GM06990 (cell line): ENCODE results near the gene CCDC148.

ENCODE experiments used
- DNase-seq: peaks from one replicate; pipeline ENCODE4 v3.0.0-alpha.2; 2011; ENCODE audit not compliant: insufficient read length; ENCODE audit errors: extremely low read depth
- H3K27me3 ChIP-seq: replicated peaks from 2 replicates; pipeline ENCODE4 v1.6.0; 2011; ENCODE audit warnings: low read length; ENCODE audit not compliant: control insufficient read depth, insufficient read depth
- H3K36me3 ChIP-seq: 2 replicates; pipeline ENCODE4 v1.5.1; 2011; ENCODE audit warnings: low read length; ENCODE audit not compliant: control insufficient read depth, insufficient read depth
- H3K4me3 ChIP-seq: replicated peaks from 2 replicates; pipeline ENCODE4 v1.5.1; 2011; ENCODE audit warnings: low read depth, mild to moderate bottlenecking, control low read depth, low read length
- TF ChIP-seq, protein P1 (sequence below): IDR thresholded peaks from 2 replicates; pipeline ENCODE4 v1.5.1; 2011; ENCODE audit warnings: low read length, control low read depth, mild to moderate bottlenecking, inconsistent platforms; ENCODE audit not compliant: insufficient read depth, poor library complexity, severe bottlenecking

CCDC148 gene

DNA sequence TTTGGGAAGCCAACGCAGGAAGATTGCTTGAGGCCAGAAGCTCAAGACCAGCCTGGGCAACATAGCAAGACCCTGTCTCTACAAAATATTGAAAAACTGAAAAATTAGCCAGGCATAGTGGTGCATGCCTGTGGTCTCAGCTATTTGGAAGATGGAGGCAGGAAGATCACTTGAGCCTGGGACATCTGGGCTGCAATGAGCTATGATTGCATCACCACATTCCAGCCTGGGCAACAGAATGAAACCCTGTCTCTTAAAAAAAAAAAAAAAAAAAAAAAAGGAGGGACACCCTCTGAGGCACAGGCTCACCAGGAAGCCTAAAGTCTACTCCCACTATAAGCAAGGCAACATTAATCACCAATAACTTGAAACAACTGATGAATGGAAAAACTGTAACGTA, 151.1 kb downstream of the CCDC148 start:
- H3K4me3 ChIP-seq = no peak overlapping the region
- no peaks in the 10 kb centered on the region for H3K27me3 ChIP-seq
- DNase-seq = no peak
- TF ChIP-seq, protein P1, sequence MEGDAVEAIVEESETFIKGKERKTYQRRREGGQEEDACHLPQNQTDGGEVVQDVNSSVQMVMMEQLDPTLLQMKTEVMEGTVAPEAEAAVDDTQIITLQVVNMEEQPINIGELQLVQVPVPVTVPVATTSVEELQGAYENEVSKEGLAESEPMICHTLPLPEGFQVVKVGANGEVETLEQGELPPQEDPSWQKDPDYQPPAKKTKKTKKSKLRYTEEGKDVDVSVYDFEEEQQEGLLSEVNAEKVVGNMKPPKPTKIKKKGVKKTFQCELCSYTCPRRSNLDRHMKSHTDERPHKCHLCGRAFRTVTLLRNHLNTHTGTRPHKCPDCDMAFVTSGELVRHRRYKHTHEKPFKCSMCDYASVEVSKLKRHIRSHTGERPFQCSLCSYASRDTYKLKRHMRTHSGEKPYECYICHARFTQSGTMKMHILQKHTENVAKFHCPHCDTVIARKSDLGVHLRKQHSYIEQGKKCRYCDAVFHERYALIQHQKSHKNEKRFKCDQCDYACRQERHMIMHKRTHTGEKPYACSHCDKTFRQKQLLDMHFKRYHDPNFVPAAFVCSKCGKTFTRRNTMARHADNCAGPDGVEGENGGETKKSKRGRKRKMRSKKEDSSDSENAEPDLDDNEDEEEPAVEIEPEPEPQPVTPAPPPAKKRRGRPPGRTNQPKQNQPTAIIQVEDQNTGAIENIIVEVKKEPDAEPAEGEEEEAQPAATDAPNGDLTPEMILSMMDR = no peak
- H3K36me3 ChIP-seq = no peaks in the 10 kb centered on the region

DNA sequence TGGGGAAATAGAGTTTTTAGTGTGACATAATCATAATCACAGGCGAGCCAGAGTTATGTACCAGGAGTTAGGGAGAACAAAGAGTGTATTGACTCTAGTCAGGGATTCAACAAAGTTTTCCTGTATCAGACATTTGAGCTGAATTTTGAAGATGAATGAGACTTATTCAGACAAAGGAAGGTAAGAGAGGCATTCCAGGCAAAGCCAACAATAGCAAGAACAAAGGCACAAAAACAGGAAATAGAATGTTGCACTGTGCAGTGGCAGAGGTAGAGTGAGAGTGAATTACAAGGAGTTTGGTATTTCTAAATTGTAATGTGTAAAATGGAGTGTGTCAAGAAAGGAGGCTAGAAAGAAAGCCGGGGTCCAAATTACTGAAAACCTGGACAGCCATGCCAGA, 156.2 kb downstream of the CCDC148 start:
- Histone ChIP-seq H3K4me3 (no peak overlapping the region), H3K36me3 (no peaks in the 10 kb centered on the region), H3K27me3 (no peaks in the 10 kb centered on the region)
- no peak for DNase-seq
- TF ChIP-seq, protein P1 = no peak

DNA sequence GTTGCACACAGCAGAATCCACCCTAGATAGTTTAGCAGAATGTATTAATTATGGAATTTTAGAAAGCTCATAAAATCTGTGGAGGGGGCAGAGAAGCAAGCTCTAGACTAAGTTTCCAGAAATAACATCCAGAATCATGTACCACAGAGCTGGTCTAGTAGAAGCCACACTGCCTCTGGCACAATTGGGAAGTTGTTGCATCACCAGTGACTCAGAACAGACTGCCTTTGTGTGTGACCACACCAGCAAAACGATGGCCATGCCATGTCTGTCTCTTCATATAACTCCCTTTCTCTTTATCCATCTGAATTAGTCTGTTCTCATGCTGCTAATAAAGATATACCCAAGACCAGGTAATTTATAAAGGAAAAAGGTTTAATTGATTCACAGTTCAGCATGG, 158.9 kb downstream of the CCDC148 start:
- no peak for DNase-seq

DNA sequence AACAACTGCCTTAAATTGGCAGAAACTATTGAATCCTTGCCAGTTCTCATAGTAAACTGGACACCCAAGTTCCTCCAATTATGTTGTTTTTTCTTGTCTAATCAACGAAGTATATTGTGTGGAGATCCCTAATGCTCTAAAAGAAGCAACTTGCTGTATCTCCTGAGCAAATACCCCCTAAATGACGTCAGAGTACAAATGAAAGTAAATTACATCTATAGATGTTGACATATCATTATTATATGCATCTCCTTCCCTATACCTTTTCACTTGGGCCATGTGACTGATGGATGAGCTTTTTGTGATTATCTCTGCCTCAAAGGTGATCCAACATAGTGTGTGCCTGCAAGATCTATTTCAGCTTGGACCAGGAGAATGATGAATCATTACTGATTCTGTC, 159.4 kb downstream of the CCDC148 start:
- H3K4me3 ChIP-seq = no peak overlapping the region
- H3K27me3 ChIP-seq = no peaks in the 10 kb centered on the region
- no peaks in the 10 kb centered on the region for H3K36me3 ChIP-seq
- no peak for DNase-seq
- TF ChIP-seq, protein P1 = no peak

More for the DNA sequence above, 158.9 kb downstream of the CCDC148 start:
- Histone ChIP-seq H3K27me3 (no peaks in the 10 kb centered on the region), H3K4me3 (no peak overlapping the region), H3K36me3 (no peaks in the 10 kb centered on the region)
- TF ChIP-seq, protein P1 = no peak

DNA sequence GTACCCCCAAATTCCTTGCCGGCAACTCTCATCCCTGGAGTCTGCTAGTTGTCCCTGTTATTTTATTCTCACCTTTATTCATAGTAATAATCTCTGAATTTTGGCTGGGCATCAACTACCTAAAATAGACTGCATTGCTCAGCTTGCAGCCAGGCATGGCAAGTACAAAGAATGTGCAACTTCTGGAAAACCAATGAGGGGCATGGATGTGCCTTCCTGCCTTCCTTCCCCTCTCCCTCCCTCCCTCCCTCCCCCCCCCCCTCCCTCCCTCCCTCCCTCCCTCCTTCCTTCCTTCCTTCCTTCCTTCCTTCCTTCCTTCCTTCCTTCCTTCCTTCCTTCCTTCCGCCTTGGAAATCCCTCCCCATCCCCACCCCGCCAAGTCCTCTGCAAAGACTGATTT, 162.8 kb downstream of the CCDC148 start:
- TF ChIP-seq, protein P1 = no peak
- H3K36me3 ChIP-seq = no peaks in the 10 kb centered on the region
- no peak overlapping the region for H3K4me3 ChIP-seq
- H3K27me3 ChIP-seq = no peaks in the 10 kb centered on the region
- no peak for DNase-seq

DNA sequence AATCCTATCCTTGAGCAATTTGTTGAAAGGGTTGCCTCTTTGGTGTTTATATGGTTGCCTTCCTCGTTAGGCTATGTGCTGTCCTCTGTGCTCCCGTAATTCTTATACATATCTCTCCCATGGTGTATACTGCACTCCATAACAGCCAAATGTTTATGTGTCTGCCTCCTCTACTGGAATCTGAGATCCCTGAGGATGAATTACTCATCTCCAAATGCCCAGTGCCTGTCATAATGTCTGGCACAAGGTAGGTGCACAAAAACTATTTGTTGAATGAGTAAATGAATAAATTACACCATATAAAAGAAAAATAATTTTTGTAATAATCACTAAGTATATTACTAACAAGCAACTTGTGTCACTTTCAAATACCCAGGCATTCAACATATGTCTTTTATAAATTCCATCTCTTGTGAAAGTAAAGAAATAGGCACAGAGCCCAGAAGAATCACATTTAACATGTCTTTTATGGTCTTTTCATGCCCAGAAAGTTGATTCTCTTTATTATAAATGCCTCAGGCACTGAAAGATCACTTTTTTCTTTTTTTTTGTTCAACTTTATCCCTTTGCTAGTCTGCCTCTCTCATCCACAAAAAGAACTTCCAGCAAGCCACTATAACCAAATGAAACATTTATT, 164.9 kb downstream of the CCDC148 start:
- H3K4me3 ChIP-seq = no peak overlapping the region
- no peaks in the 10 kb centered on the region for H3K36me3 ChIP-seq
- TF ChIP-seq, protein P1 = no peak
- no peak for DNase-seq
- H3K27me3 ChIP-seq = no peaks in the 10 kb centered on the region
